Mucosa of gallbladder (tissue), 1 donor: ENCODE results near the gene PLEKHG4B. TPM values are rescaled to one million over a fixed set of nuclear protein-coding genes. Genes with fewer than 3 reads are reported as not detected.

ENCODE experiments used
- DNase-seq: peaks from one replicate; pipeline ENCODE4 v3.0.0-alpha.2; 2020; ENCODE audit warnings: low spot score
- total RNA-seq: library from RNA; stranded (reverse); gene quantifications from one replicate; pipeline ENCODE4 v1.2.1, GENCODE V29; 2021
- donor health status: DM: no; HTN: no; CAD: no.

The PLEKHG4B gene
- total RNA-seq, 1 donor from 2014 or later, result 0.09 TPM

GRCh38 chr5:75331-76320, 16.3 kb upstream of the PLEKHG4B start:
- no peak for DNase-seq

- DNase-seq, result no peak
These were observed 15.4 kb upstream of the PLEKHG4B start for GRCh38 chr5:76358-77169.

- DNase-seq, result no peak
These were observed 14.8 kb upstream of the PLEKHG4B start for GRCh38 chr5:77170-77501.

GRCh38 chr5:77546-77945, 14.4 kb upstream of the PLEKHG4B start:
- DNase-seq, result no peak

GRCh38 chr5:77957-78804, 13.8 kb upstream of the PLEKHG4B start:
- no peak for DNase-seq

- no peak for DNase-seq
These were observed 13.2 kb upstream of the PLEKHG4B start for GRCh38 chr5:78805-79149.

GRCh38 chr5:79263-79662, 12.7 kb upstream of the PLEKHG4B start:
- DNase-seq, result no peak

GRCh38 chr5:79821-80220, 12.1 kb upstream of the PLEKHG4B start:
- DNase-seq, result no peak

GRCh38 chr5:81391-82021, 10.5 kb upstream of the PLEKHG4B start:
- no peak for DNase-seq

- DNase-seq, result no peak
These were observed 9.9 kb upstream of the PLEKHG4B start for GRCh38 chr5:82097-82496.

- DNase-seq, result no peak
These were observed 9.4 kb upstream of the PLEKHG4B start for GRCh38 chr5:82570-82969.

GRCh38 chr5:83029-83428, 8.9 kb upstream of the PLEKHG4B start:
- no peak for DNase-seq

- DNase-seq, result no peak
These were observed 6.5 kb upstream of the PLEKHG4B start for GRCh38 chr5:85334-85995.

GRCh38 chr5:89337-90286, 2.4 kb upstream of the PLEKHG4B start:
- no peak for DNase-seq

- DNase-seq, result no peak
These were observed 1.1 kb upstream of the PLEKHG4B start for GRCh38 chr5:90590-91547.

- no peak for DNase-seq
These were observed 643 bp downstream of the PLEKHG4B start for GRCh38 chr5:92401-93220.

GRCh38 chr5:93221-93980, 1.4 kb downstream of the PLEKHG4B start:
- DNase-seq, result no peak
